ENCODE measurements around the gene FBXO44.

The FBXO44 gene

DNA sequence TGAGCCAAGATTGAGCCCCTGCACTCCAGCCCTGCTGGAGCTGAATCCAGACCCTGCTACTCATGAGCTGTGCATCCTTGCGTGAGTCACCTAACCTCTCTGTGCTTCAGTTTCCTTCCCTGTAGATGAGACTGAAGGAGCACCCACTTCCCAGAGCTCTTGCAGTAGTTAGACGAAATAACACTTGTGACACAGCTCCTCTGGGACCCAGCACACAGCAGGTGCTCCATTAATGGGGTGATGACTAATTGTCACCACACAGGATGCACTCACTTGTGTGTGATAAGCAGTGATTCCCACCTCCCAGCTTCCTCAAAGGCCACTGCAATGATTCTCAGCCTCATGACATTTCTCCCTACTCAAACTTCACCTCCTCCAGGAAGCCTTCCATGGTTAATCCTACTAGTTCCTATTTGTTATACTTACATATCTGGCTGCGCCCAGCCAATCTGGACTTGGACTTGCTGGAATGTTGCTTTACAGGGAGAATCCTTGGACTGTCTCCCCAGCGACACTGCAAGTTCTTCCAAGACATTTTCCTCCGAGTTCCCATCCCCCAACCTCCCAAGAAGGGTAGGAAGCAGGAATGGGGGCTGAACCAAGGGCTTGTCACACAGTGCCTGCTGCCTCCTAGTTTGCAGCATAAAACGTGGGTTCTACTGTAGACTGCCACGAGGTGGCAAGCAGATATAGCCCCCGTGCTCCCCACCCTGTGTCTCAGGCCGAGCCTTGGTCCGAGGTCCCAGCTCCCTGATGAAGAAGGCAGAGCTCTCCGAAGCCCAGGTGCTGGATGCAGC, 54.1 kb downstream of the FBXO44 start:
- no peak for DNase-seq (ENCODE audit: low read depth in 2 of 2)

DNA sequence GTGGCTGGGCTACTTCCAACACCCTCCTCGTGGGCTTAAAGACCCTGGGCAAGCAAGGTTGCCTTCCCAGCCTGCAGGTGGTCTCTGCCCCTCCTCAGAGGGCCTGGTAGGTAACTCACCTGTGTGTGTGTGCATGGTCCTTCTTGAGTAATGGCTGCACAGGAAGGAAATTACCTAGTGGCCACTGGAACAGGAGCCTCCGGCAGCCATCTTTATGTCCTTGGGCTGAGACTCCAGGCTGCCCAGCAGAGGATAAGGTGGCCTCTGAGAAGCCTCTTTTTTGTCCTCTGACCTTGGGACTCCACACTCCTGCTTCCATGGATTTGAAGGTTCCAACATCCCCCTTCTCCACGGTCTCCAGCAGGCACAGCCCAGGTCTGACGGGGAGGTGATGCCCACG, 56.8 kb downstream of the FBXO44 start:
- DNase-seq (ENCODE audit: low read depth in 2 of 2), result no peak

DNA sequence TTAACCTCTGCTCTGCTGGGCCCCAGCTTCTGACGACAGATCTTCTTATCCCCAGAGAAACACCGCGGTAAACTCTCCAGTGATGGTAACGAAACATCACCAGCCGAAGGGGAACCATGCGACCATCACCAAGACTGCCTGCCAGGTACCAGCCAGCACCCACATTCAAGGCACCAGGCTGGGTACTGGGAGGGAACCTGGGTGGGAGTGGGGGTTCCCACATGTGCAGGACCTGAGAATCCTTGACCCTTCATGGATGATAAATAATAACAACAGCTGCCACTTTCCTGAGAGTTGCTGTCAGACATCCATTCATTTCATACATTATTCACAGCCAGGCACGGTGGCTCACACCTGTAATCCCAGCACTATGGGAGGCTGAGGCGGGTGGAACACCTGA, 57.6 kb downstream of the FBXO44 start:
- DNase-seq (ENCODE audit: low read depth in 2 of 2), result no peak

All from activated CD8-positive, alpha-beta memory T cell treated with anti-CD3 and anti-CD28 coated beads for 4 hours (primary cell).